NB4 (cell line): Measurements from ENCODE around the gene THRAP3.
A peak's percentile ranks its signal among the peaks of the same experiment; 100 is the strongest.

ENCODE experiments used
- MYC ChIP-seq: IDR thresholded peaks from 2 replicates; pipeline ENCODE4 v1.6.1; 2011; ENCODE audit warnings: low read depth, low read length
- POLR2A ChIP-seq: IDR thresholded peaks from 2 replicates; pipeline ENCODE4 v1.6.1; 2011; ENCODE audit warnings: mild to moderate bottlenecking; ENCODE audit not compliant: insufficient read length; ENCODE audit errors: extremely low read depth
- TF ChIP-seq, protein P1 (sequence below): IDR thresholded peaks from one replicate; pipeline ENCODE4 v1.5.1; 2012; ENCODE audit warnings: low read depth, low read length
- TF ChIP-seq, protein P2 (sequence below): IDR thresholded peaks from 2 replicates; pipeline ENCODE4 v1.6.1; 2011; ENCODE audit warnings: low read depth, low read length

DNA sequence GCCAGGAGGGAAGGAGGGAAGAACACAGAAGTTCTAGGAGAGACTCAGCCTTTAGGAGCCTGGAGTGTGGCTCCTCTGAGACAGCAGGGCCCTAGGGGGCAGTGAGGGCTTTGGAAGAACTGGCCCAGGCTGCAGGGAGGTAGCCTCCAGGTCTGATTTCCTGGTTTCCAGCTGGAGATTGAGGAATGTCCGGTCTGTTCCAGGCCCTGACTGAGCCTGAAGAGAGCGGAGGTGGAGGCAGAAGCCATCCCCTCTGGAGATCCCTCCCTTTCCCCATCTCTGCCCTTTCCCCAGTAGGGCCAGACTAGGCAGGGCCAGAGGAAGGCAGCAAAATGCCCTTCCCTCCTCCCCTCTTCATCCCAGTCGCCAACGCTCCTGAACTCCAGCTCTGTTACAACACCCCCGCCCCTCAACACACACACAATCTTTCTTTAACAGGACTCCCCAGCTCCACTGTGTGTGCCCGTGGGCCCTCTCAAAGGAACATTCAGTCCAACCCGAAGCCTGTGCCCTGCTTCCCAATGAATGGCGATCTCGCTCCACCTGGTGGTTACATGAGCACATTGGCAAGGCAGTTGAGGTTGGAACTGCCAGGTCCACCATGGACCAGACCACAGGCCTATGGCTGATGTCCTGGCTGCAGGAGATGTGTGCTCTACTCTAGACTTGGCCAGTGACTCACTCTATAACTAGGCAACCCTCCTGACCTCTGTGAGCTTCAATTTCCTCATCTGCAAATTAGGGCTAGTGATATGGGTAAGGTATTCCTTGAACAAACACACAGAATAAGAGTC is 36.2 kb upstream of the THRAP3 start:
- TF ChIP-seq, protein P1, sequence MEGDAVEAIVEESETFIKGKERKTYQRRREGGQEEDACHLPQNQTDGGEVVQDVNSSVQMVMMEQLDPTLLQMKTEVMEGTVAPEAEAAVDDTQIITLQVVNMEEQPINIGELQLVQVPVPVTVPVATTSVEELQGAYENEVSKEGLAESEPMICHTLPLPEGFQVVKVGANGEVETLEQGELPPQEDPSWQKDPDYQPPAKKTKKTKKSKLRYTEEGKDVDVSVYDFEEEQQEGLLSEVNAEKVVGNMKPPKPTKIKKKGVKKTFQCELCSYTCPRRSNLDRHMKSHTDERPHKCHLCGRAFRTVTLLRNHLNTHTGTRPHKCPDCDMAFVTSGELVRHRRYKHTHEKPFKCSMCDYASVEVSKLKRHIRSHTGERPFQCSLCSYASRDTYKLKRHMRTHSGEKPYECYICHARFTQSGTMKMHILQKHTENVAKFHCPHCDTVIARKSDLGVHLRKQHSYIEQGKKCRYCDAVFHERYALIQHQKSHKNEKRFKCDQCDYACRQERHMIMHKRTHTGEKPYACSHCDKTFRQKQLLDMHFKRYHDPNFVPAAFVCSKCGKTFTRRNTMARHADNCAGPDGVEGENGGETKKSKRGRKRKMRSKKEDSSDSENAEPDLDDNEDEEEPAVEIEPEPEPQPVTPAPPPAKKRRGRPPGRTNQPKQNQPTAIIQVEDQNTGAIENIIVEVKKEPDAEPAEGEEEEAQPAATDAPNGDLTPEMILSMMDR = peak; percentile 87
- TF ChIP-seq POLR2A (no peak), MYC (peak; percentile 34; the same call in 1 of the 2 replicates)
- TF ChIP-seq, protein P2, sequence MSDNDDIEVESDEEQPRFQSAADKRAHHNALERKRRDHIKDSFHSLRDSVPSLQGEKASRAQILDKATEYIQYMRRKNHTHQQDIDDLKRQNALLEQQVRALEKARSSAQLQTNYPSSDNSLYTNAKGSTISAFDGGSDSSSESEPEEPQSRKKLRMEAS = peak; percentile 50; the same call in 1 of the 2 replicates
